LNCAP (cell line): ENCODE results near the gene HLA-B.

Experiments used
- TF ChIP-seq, protein P1 (sequence below): fragments of 450-650 bp; IDR thresholded peaks from 2 replicates; pipeline ENCODE4 v1.5.1; 2017; ENCODE audit warnings: mild to moderate bottlenecking

HLA-B gene

DNA sequence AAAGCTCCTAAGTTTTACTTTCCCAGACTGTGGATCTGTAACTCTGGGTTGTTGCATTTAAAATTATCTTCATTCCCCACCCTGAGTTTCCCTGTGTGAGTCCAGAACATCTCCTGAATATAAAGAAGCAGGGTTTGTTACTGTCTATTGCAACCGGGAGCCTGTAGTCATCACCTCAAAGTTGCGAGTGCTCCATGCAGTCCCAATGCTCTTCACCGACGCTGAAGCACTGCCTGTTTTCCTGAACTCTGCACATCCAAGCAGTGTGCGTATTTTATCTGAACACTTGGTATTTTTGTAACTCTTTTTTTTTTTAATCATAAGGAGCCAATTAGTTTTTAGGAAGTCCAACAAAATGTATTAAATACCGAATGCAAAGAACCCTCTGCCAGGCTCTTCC is 907 bp upstream of the HLA-B start:
- TF ChIP-seq, protein P1, sequence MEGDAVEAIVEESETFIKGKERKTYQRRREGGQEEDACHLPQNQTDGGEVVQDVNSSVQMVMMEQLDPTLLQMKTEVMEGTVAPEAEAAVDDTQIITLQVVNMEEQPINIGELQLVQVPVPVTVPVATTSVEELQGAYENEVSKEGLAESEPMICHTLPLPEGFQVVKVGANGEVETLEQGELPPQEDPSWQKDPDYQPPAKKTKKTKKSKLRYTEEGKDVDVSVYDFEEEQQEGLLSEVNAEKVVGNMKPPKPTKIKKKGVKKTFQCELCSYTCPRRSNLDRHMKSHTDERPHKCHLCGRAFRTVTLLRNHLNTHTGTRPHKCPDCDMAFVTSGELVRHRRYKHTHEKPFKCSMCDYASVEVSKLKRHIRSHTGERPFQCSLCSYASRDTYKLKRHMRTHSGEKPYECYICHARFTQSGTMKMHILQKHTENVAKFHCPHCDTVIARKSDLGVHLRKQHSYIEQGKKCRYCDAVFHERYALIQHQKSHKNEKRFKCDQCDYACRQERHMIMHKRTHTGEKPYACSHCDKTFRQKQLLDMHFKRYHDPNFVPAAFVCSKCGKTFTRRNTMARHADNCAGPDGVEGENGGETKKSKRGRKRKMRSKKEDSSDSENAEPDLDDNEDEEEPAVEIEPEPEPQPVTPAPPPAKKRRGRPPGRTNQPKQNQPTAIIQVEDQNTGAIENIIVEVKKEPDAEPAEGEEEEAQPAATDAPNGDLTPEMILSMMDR = no peak

DNA sequence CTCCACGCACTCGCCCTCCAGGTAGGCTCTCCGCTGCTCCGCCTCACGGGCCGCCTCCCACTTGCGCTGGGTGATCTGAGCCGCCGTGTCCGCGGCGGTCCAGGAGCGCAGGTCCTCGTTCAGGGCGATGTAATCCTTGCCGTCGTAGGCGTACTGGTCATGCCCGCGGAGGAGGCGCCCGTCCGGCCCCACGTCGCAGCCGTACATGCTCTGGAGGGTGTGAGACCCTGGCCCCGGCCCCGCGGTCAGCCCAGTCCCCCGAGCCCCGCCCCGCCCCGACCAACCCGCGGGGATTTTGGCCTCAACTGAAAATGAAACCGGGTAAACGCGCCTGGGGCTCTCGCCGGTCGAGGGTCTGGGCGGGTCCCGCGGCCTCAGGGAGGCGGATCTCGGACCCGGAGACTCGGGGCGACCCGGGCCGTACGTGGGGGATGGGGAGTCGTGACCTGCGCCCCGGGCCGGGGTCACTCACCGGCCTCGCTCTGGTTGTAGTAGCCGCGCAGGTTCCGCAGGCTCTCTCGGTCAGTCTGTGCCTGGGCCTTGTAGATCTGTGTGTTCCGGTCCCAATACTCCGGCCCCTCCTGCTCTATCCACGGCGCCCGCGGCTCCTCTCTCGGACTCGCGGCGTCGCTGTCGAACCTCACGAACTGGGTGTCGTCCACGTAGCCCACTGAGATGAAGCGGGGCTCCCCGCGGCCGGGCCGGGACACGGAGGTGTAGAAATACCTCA is 598 bp downstream of the HLA-B start:
- TF ChIP-seq, protein P1 = no peak

DNA sequence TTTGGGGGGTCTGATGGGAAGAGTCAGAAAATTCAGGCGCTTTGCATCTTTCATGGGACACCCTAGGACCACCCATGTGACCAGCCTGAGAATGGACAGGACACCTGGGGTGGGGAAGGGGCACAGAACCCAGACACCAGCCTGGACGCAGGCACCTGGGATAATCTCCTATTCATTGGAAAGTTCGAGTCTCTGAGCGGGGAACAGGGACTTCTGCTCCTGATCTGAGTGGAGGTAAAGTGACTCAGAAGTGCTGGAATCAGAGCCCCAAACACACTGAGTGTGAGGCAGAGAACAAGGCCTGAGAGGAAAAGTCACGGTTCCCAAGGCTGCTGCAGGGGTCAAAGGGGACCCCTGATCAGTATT is 1.4 kb downstream of the HLA-B start:
- TF ChIP-seq, protein P1 = no peak

DNA sequence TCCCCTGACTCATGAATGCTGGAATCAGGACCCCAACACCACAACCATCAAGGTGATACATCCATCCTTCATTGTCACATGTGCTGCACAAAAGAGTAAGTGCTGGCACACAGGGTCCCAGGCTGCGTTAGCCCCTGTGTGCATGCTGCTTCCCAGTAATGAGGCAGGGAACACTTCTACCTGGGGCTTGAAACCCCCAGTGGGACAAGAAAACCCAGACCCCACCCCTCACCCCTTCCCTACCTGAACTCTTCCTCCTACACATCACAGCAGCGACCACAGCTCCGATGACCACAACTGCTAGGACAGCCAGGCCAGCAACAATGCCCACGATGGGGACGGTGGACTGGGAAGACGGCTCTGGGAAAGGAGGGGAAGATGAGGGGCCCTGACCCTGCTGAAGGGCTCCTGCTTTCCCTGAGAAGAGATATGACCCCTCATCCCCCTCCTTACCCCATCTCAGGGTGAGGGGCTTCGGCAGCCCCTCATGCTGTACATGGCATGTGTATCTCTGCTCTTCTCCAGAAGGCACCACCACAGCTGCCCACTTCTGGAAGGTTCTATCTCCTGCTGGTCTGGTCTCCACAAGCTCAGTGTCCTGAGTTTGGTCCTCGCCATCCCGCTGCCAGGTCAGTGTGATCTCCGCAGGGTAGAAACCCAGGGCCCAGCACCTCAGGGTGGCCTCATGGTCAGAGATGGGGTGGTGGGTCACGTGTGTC is 2.0 kb downstream of the HLA-B start:
- TF ChIP-seq, protein P1 = no peak

DNA sequence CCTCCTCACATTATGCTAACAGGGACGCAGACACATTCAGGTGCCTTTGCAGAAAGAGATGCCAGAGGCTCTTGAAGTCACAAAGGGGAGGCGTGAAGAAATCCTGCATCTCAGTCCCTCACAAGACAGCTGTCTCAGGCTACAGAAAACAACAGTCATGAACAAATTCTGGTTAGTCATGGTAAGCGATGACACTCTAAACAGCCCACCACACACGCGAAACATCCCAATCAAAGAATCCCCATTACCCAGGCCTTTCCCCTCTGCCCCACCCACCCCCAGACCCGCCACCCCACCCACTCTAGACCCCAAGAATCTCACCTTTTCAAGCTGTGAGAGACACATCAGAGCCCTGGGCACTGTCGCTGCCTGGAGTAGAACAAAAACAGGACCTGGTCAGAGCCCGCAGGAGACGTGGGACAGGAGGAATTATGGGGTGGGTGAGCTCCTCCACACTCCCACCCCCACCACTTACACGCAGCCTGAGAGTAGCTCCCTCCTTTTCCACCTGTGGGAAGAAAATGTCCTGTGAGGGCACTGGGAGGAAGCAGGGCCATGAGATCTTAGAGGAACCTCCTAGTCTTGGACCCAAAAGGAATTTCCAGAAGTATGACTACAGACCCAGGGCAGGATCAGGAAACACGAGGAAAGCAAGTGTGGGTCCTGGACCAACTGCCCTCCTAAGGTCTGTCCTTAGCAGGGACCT is 2.7 kb downstream of the HLA-B start:
- TF ChIP-seq, protein P1 = no peak

DNA sequence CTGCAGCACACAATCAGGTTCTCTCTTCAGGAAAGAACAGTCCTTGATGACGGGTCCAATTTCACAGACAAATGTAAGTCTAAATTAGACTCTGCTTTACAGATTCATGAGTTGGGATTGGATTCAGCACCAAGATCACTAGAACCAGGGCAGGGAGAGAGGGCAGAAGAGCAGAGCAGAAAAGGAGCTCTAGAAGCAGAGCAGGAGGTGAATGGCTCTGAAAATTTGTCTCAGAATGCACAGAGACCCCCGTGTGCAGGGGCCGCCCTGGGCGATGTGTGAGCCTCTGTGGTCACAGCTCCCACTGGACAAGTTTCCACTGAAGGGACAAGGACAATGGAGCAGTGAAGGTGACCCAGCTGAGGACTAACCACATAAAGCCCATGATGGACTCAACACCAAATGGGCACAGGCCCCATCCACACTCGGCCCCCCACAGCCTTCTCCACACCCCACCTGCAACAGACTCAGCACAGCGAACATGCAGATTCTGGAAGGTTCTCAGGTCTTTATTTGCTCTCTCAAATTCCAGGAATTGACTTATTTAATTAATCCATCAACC is 3.5 kb downstream of the HLA-B start:
- TF ChIP-seq, protein P1 = no peak

DNA sequence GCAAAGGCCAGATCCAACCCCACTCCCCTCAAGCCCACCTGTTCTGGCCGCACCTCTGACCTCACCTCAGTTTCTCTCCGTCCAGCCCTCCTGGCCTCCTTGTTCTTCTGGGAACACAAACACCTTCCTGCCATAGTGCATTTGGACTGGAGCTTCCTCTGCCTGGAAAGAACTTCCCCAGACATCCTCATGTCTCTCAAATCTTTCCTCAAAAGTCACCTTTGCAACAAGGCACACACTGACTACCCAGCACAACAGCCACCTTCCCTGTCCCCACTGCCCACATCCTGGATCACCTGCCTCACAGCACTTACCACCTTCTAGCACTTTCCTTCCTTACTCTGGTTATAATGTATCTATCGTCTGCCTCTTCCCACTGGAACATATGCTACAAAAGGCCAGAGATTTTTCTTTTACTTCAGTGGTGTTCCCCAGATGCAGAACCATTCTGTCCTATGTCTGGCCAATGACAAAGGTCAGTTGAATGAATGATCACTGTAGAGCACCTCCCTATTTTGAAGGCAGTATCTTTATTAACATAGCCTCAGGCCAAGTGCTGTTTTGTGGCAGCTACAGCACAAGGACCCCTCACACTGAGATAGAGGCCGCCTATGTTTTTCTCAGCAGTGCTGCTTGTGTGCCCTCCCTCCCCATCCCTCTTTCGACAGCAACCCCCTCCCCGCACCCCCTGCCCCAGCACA is 4.1 kb downstream of the HLA-B start:
- TF ChIP-seq, protein P1 = no peak
